GM19025 (cell line): ENCODE data around the gene PTMS.
"Not testable (repeated sequence)": the region's sequence is repeated elsewhere in the genome, so short reads cannot be mapped to it uniquely, and the experiment has no call there.

Experiments used
- ATAC-seq: cut with Tn5 transposase; IDR thresholded peaks from one replicate; pipeline ENCODE4 v1.9.1; 2021; ENCODE audit warnings: mild to moderate bottlenecking, low read depth, moderate library complexity; ENCODE audit not compliant: unreplicated experiment

The PTMS gene

DNA sequence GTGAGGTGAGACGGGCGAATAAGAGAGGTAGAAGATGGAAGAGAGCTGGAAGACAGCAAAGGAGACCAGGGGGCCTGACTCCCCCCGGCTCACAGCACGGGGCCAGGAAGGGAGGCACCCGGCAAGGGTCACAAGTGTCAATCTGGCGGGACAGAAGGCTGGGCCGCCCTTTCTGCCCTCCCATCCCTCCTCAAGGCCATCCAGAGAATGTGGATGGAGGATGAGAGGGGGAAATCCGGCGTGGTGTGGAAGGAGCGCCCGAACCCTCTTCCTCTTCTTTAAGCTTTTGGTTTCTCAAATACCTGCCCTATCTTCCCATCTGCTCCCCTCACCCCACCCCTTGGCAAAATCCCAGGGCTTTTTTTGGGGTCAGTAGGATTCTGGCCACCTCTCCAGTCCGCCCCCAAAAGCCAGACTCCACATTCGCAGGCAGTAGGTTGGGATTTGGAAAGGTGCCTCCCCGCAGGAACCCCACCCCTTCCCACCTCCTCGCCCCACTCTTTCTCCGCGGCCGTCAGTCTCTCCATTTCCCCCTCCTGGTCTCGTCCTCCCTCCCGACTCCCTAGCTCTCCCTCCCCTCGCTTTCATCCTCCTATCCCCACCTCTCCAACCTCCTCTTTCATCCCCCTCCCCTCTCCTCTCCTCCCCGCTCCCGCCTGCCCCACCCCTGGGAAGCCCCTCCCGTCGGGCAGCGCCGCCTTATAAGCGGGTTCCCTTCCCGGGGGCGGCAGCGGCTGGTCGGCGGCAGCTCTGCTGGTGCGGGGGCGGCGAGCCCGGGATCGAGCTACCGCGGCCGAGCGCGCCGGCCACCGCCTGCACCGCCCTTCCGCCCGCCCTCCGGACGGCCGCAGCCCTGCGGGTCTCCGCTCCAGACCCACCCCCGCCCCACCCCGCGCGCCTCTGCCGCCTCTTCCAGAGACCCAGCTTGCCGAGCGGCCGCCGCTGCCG is at the start of gene PTMS:
Gene PTMS (plus strand): TSS at position 730 of the 948 bp plus-strand sequence. CDS start 343 bp downstream, outside the sequence.
- peak; percentile 11 for ATAC-seq

- ATAC-seq = no peak
These were observed 49.2 kb upstream of the PTMS start for GRCh38 chr12:6716874-6717437.

- no peak for ATAC-seq
These were observed 43.3 kb upstream of the PTMS start for GRCh38 chr12:6722863-6723262.

DNA sequence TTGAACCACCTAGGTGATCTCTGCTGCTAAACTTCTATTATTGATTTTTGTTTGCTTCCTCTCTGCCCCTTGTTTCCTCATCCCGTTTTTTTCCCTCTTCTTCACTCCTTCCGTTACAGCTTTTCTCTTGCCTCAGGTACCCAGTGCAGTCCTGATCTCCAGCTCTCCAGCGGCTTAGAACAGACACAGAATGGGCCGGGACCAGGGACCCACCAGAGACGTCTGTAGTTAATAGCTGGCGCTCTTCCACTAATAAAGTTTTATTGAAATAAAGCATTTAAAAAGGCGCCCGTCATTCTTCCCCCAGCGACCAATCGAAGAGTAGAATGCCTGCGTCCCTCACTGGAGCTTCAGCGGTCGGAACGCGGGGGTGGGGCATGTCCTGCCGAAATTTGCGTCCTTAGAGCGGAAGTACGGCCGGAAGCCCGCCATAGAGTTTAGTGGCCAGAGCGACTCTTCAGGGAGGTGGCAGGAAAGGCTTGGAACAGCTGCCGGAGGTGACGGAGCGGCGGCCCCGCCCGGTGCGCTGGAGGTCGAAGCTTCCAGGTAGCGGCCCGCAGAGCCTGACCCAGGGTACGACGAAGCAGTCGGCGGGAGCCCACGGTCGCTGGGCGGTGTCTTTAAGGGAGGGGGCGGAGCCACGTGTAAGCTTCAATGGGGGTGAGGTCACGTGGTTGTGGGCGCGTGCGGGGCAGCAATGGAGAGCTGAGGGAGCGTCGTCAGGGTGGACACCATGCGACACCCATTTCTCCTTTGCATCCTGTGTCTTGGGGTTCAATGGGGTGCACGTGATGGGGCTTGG is 42.4 kb upstream of the PTMS start, which contains the start of gene COPS7A:
Gene COPS7A (plus strand): TSS at position 440 of the 802 bp plus-strand sequence. CDS start 611 bp downstream, outside the sequence.
- peak; percentile 95 for ATAC-seq

GRCh38 chr12:6724409-6724797 is 41.8 kb upstream of the PTMS start:
- no peak for ATAC-seq

DNA sequence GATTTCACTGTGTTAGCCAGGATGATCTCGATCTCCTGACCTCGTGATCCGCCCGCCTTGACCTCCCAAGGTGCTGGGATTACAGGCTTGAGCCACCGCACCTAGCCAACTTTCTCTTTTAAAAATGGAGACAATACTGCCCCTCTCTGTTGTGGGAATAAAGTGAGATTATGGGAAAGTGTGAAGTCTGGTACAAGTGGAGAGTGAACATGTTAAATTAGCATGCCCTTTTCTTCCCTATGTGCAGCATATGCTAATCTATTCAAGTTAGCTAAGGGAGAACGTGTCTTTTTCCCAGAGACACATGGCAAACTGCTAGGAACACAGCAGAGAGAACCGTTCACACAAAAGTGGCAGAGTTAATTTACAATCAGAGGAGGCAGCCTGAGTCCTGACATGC is 40.8 kb upstream of the PTMS start:
- ATAC-seq = no peak

DNA sequence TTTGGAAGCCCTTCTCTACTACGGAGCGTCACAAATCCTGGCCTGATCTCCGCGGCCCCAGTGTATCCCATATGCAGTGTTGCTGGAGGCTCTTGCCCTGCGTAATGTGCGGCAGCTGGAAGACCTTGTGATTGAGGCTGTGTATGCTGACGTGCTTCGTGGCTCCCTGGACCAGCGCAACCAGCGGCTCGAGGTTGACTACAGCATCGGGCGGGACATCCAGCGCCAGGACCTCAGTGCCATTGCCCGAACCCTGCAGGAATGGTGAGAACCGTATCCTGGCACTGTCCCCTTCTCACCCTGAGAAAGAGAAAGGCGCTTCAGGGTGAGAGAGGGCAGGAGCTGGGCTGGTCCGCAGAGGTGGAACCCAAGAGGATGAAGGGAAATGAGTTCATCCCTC is 37.0 kb upstream of the PTMS start:
- ATAC-seq = no peak

GRCh38 chr12:6730169-6730568 is 36.0 kb upstream of the PTMS start:
- ATAC-seq = peak; percentile 12

DNA sequence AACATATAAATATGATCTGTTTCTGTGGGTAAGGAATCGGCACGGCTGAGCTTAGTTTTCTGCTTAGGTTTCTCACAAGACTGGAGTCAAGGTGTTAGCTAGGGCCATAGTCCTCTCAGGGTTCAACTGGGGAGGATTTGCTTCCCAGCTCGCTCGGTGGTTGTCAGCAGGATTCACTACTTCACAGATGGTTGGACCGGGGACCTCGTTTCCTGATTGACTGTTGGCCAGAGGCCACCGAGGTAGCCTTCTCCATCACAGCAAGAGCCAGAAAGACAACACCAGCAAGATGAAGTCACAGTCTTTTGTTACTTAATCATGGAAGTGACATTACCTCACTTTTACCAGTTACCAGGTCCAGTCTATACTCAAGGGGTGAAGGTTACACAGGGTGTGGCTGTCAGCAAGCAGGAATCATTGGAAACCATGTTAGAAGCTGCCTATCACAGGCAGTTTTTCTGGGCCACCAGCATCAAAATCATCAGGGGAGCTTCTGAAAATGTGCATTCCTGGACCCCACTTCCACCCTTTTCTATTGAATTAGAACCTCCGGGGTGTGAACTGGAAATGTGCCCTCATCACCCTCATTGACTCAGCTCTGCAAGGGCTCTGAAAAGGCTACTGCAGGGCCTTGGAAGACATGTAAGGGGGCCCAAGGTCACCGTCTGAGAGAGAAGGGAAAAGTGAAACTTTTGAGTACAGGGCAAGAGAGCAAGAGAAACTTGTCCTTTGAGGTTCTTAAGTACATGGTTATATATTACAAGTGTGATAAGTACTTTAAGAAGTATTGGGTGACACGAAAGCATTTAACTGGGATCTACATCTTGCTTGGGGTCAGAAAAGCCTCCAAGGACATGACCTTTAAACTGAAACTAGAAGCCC is 31.4 kb upstream of the PTMS start:
- no peak for ATAC-seq

DNA sequence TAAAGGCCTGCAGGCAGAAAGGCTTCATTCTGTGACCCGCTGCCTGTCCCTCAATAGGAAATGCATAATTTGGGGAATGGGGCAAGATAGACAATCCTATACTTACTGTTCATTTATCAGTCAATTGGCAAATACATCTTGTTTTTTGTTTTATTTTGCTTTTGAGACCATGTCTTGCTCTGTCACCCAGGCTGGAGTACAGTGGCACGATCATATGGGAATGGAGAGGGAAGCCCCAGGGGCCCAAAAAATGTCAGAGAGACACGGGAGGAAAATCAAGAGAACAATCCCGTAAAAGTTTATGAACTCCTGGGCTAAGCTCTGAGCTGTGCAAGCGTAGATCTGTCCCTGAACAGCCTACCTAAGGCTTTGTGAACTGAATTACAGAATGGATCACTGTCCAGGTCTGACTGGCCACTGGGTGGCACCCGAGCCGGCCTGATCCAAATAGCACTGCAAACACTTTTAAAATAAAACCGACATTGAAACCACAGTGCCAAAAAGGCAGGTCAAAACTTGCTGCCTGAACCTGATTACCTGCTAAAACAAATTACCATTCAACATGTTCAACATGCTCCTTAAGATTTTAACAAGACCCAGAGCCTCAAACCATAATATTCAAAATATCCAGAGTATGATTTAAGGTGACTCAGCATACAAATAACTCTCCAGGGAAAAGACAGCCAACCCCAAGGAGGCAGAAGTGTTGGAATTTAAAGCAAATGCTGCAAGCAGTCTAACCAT is 30.5 kb upstream of the PTMS start:
- no peak for ATAC-seq

- ATAC-seq = no peak
These were observed 29.4 kb upstream of the PTMS start for GRCh38 chr12:6736754-6737153.

- not testable (repeated sequence) for ATAC-seq
These were observed 24.1 kb upstream of the PTMS start for GRCh38 chr12:6742080-6742479.

DNA sequence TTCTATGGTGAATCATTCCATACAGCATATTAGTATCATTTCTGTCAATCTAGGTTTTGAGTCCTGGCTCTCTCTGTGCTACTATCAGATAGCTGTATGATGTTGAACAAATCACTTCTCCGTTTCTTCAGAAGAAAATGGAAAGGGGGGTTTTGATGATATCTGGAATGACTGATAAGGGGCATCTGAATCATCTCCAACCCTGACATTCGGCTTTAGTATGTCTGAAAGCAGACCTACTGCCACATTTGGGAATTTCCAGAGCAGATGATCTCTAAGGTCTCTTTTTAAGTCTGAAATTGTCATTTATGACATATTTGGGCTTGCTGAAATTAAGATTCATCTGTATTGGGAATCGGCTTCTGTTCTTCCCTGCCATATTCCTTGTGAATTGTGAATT is 23.3 kb upstream of the PTMS start:
- no peak for ATAC-seq

DNA sequence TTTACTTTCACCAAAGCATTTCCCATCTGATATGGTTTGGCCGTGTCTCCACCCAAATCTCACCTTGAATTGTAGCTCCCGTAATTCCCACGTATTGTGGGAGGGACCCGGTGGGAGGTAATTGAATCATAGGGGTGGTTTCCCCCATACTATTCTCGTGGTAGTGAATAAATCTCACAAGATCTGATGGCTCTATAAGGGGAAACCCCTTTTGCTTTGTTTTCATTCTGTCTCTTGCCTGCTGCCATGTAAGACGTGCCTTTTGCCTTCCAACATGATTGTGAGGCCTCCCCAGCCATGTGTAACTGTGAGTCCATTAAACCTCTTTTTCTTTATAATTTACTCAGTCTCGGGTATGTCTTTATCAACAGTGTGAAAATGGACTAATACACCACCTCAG is 22.9 kb upstream of the PTMS start:
- ATAC-seq = not testable (repeated sequence)

GRCh38 chr12:6745741-6746525 is 20.2 kb upstream of the PTMS start:
- ATAC-seq = no peak

DNA sequence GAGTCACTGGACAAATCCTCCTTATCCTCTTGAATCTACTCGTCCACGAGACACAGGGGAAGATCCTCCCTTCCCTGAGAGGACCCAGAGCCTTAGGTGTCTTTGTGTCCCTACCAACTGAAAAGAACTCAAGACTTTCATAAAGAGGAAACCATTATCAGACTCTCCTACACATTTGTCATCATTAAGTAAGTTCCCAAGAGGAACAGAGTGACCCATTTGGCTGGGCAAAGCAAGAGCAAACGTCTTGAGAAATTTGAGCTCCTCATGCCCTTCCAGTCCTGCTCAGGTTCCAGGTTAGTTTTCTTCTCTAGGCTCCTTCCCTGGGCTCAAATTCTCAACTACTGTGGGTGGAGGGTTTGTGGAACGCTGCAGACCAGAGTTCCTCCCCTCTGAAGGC is 18.9 kb upstream of the PTMS start:
- ATAC-seq = no peak

DNA sequence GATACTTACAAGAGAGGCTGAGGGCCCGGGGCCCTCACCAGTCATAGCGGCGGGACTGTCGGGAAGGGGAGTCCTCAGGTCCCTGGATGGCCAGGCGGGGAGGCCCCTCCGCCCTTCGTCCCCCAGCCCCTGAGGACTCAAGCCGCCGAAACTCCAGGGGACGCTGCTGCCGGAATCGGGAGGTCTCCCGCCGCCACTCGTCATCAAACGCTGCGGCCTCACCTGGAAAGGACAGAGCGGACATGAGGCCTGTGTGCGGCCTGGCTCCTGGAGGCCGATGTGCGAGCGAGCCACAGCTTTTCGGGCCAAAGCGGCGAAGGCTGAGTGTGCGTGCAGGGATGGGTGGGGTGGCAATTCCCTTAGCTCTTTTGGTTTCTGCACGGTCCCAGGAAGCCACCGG is 17.4 kb upstream of the PTMS start:
- ATAC-seq = no peak

DNA sequence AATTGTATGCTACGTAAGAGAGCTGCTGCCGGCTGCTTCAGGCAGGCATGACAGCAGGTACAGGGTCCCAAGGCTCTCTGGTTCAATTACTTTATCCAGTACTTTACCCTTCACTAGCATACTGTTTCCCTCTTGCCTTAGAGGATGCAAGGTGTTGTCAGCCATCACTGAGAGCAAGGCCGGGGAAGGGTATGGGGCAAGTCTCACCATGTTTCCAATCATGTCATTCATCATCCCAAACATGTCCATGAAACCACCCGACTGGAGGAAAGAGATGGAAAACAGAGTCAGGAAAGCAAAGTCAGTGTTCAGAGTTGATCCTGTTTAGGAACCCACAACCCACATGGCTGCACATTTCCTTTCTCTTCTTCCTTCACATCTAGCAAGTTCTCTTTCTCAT is 15.7 kb upstream of the PTMS start:
- no peak for ATAC-seq

DNA sequence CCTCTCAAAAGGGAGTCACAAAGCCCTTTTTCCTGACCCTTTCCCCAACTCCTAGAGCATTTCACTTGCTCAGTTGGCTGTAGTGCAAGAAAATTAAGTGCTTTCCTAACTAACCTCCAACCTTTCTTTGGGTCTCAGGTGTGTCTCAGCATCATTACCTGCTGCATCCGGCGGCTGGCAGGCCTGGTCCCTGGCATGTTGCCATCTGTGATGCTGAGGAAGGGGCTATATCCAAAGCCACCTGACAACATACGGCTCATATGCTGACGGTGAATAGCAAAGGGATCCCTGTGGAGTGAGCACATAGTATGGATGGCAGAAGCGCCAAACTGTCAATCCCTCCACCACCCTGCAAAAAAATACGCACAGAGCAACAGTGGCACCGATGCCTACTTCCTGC is 14.4 kb upstream of the PTMS start:
- no peak for ATAC-seq
